SKM-1 treated with dmso at 0.1 percent for 144 hours (cell line): Measurements from ENCODE around the gene COL2A1.

Source experiments
- DNase-seq: peaks from one replicate; lab custom pipeline; 2025; ENCODE audit not compliant: unreplicated experiment; lab: John Stamatoyannopoulos, UW

The COL2A1 gene

DNA sequence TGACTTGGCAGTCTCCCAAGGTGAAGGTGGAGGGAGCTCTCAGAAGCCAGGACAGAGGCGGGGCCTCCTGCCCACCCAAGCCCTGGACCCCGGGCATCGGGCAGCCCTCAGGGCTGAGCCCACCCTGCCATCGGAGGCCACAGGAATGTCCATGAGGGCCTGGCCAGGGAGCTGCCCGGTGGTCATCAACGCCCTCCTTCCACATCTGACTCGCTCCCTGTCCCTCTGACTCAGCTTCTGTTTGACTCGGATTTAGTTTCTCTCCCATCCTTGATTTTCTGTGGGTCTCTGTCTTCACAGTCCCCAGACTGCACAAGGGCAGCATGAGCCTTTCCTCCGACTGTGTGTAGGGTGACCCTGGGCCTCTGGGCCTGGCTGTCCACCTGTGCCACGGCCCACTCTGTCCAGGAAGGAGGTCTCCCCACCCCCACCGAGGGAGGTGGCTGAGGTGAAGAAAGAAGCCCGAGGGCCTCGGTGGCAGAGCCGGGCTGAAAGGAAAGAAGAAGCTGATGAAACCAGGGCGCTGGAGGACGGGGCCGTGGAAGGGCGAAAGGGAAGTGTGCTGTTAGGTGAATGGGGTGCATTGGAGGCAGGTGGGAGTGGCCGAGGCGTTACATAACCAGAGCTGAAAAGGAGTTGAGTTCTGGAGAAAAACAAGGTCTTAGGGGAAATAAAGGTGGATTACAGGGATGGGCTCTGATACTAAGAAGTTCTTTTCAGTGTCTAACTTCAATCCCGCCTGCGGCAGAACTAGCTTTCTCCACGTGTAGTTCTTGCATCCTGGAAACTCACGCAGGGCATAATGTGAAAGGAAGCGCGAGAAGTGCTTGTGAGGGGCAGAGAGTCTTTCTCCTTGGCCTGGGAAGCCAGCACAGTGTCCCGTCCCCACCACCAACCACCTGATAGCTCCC lies 57.6 kb downstream of the COL2A1 start:
- DNase-seq = peak; percentile 62

- no peak for DNase-seq
Observed at GRCh38 chr12:47945341-47945728, 58.9 kb downstream of the COL2A1 start.

GRCh38 chr12:47944685-47945340 lies 59.5 kb downstream of the COL2A1 start:
- DNase-seq = no peak

DNA sequence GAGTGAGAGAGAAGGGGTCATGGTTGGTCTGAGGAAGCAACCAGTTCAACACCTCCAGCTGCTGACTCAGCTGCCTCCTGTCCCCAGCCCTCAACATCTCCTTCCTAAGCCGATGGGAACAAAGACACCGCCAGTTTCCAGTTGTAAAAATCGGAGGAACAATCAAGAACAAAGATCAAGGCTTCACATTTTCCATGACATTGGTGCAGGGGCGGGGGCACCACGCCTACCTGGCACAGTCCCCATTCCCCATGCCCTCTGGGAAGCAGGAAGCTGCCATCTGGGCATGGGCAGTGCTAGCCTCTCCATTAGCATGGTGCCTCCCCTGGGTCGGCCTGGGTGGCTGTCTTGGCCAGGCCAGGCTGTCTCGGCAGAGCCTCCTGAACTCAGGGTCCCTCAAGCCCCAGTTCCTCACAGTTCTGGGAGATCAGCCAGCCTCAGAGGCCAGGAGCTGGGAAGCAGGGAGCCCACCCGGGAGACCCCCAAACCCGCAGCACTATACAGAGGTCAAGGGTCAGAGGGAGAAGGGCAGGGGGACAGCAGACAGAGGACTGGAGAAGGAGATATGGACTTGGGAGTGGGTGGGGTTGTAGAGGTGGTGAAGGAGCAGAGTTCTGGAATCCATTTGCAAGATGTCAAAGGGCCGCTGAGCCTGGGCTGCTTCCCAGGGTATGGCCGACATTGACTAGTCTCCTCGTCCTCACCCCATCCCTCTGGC lies 60.5 kb downstream of the COL2A1 start:
- no peak for DNase-seq

DNA sequence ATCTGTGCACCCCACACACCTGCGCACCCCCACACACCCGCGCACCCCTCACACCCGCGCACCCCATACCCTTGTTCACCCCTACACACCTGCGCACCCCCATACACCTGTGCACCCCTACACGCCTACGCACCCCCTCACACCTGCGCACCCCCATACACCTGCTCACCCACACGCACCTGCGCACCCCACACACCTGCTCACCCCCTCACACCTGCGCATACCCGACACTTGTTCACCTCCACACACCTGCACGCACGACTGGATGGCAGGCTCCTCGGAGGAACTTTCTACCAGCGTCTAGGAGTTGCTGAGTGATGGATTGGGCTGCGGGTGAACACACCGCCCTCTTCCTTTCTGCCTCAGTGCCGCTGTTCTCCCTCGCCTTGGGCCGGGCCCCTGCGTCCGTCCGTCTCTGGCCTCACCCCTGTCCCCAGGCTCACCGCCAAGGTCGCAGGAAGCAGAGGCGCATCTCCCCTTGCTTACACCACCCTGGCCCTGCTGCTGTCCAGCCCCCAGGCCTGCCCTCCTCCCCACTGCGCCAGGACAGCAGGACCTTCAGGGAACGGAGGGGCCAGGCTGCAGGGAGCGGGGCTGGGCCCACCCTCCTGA lies 61.6 kb downstream of the COL2A1 start:
- DNase-seq = no peak

DNA sequence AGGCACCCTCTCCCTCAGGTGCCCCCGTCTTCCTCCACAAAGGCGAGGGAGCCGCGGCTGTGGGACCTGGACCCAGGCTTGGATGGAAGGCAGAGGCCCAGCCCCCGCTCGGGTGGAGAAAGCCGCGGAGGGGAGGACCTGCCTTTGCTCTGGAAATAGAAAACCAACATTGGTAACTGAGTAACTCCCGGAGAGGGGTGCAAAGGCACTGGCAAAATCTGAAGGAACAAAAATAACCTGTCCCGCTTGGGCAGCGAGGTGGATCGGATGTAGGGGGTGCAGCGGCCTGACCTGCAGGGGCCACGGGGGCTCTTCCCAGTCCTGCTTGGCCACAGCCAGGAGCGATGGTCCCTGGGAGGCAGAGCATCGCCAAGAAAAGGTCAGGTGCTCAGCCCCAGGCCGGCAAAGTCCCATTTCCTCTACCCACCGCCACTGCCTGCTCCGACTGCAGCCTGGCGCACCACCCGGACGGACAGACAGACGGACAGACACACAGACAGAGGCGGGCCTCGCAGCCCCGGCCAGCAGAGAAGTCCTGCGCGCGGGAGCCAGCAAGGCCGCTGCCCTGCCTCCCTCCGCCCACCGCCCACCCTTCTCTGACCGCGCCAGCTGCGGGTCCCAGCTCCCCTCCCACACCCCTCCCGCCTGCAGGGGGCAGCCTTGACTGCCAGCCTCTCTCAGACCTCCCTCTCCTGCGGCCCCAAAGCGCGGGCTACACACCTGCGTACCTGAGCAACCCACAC lies 62.2 kb downstream of the COL2A1 start:
- DNase-seq = no peak

DNA sequence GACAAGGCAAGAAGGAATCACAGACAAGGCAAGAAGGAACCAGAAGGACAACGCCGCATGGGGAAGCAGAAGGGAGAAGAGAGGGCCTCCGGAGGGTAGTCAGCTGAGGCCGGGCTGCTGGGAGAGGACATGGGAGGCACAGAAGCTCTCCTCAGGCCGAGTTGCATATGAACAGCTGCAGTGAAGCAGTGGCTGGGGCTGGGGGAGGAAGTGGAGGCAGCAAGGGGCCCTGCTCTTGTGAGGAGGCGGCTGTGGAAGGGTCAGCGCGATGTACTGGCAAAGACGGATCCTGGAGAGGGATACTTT lies 62.8 kb downstream of the COL2A1 start:
- DNase-seq = no peak

GRCh38 chr12:47940773-47941474 lies 63.4 kb downstream of the COL2A1 start:
- no peak for DNase-seq

DNA sequence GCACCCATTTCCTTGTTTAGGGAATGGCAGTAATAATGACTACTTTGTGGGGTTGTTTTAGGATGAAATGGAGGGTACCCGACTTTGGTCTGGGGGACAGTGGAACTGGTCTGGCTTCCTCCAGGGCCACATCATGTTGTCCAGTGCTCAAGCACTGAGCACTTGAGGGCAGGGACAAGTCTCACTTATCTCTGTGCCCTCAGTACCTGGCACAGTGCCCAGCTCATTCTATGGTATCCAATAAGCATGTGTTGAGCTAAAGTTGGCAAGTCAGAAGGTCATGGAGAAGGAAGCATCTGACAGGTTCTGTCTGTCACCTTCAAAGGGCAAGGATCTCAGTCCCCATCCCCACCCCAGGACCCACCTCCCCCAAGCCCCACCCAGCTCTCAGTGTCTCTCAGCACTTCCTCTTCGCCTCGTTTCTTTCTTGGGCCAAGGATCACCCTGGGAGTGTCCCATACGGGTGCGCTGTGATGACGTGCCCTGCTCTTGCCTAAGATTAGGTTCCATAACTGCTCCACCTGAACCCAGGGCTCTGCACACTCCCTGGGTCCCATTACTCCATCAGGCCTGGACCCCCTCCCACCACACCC lies 65.2 kb downstream of the COL2A1 start:
- no peak for DNase-seq

DNA sequence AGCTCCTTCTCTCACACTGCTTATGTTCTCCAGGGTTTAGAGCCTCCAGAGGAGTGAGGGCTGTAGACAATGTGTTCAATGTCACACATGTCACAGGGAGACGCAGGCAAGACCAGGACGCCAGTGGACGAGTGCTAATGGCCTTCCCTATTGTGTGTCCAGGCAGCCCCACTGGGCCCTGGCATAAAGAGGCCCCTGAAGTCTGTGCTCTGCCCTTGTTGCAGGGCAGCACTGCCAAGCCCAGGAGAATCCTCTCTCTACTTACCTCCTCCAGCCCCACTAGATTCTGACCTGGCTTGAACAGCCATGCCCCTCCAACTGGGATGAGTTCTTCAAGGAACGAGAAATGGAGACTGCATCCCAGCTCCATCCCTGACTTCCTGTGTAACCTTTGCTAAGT lies 65.7 kb downstream of the COL2A1 start:
- DNase-seq = no peak

DNA sequence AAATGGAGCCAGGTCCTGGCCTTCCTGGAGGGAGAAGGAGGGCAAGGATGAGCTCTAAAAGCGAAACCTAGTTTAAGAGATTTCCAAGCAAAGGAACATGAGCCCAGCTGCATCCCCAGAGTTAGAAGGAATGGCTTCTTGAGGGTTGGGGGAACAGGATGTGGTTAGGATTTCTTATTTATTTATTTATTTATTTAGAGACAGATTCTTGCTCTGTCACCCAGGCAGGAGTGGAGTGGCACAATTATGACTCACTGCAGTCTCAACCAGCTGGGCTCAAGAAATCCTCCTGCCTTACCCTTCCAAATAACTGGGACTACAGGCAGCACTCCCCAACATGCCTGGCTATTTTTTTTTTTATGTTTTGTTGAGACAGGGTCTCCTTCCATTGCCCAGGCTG lies 66.2 kb downstream of the COL2A1 start:
- DNase-seq = no peak

DNA sequence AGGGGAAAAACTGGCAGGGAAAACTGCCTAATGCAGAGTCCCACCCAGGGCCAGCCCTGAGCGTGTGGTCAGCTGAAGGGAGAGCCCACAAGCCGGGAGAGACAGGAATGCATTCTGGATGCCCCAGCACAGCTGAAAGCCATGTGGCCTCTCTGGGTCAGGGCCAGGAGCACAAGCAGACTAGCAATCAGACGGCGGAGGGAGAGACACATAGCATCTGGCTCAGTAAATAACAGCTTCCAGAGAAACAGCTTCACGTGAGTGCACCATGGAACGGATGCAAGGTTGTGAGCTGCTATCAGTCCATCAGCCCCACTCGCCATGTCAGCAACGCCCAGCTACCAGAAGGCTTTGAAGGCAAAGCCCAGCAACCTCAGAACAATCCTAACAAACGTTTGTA lies 69.1 kb downstream of the COL2A1 start:
- no peak for DNase-seq

GRCh38 chr12:47931187-47931586 lies 73.1 kb downstream of the COL2A1 start:
- DNase-seq = no peak

- DNase-seq = no peak
Observed at GRCh38 chr12:47930634-47931033, 73.6 kb downstream of the COL2A1 start.

- DNase-seq = no peak
Observed at GRCh38 chr12:47927346-47927745, 76.9 kb downstream of the COL2A1 start.
